Loucy (cell line): ENCODE data around the gene ACACB.

Experiments
- H2AFZ ChIP-seq: fragments of 200-600 bp; sonication (generic); 2 replicates; pipeline ENCODE4 v1.6.0; 2016; ENCODE audit warnings: antibody characterized with exemption, mild to moderate bottlenecking, low read length, moderate library complexity
- H3F3A ChIP-seq: fragments of 200-600 bp; 2 replicates; pipeline ENCODE4 v1.6.0; 2016; ENCODE audit warnings: antibody characterized with exemption, low read depth, mild to moderate bottlenecking
- H3K27me3 ChIP-seq: fragments of 200-600 bp; sonication (generic); 2 replicates; pipeline ENCODE4 v1.6.1; 2014; ENCODE audit warnings: low read length, mild to moderate bottlenecking; ENCODE audit not compliant: insufficient read depth, poor library complexity, severe bottlenecking
- H3K36me3 ChIP-seq: fragments of 200-600 bp; sonication (generic); 2 replicates; pipeline ENCODE4 v1.6.1; 2016; ENCODE audit warnings: low read length; ENCODE audit not compliant: insufficient read depth
- H3K4me1 ChIP-seq: fragments of 200-600 bp; sonication (generic); 2 replicates; pipeline ENCODE4 v1.5.1; 2014; ENCODE audit warnings: low read length, mild to moderate bottlenecking; ENCODE audit not compliant: insufficient read depth, poor library complexity, severe bottlenecking
- H3K4me2 ChIP-seq: fragments of 200-600 bp; sonication (generic); 2 replicates; pipeline ENCODE4 v1.6.0; 2014; ENCODE audit warnings: antibody characterized with exemption, low read length, low read depth, mild to moderate bottlenecking; ENCODE audit not compliant: poor library complexity, severe bottlenecking
- H3K4me3 ChIP-seq: fragments of 200-600 bp; sonication (generic); 2 replicates; pipeline ENCODE4 v1.5.1; 2014; ENCODE audit warnings: low read length, mild to moderate bottlenecking, mixed read lengths; ENCODE audit not compliant: poor library complexity, severe bottlenecking
- H3K79me2 ChIP-seq: fragments of 200-600 bp; sonication (generic); 2 replicates; pipeline ENCODE4 v1.6.1; 2014; ENCODE audit warnings: low read length; ENCODE audit not compliant: insufficient read depth
- H3K9ac ChIP-seq: fragments of 200-600 bp; sonication (generic); 2 replicates; pipeline ENCODE4 v1.6.0; 2014; ENCODE audit warnings: mild to moderate bottlenecking, low read depth, low read length, moderate library complexity; ENCODE audit not compliant: poor library complexity, severe bottlenecking
- H3K9me2 ChIP-seq: fragments of 200-600 bp; sonication (generic); replicated peaks from 2 replicates; pipeline ENCODE4 v1.6.1; 2016; ENCODE audit warnings: low read depth, low read length, mixed read lengths
- H3K9me3 ChIP-seq: fragments of 200-600 bp; sonication (generic); 2 replicates; pipeline ENCODE4 v1.6.1; 2014; ENCODE audit warnings: mild to moderate bottlenecking, antibody characterized with exemption, low read length, low read depth; ENCODE audit not compliant: insufficient read depth
- H4K20me1 ChIP-seq: fragments of 200-600 bp; sonication (generic); 2 replicates; pipeline ENCODE4 v1.6.0; 2014; ENCODE audit warnings: antibody characterized with exemption, low read length, mild to moderate bottlenecking; ENCODE audit not compliant: insufficient read depth, poor library complexity, severe bottlenecking
- EZH2phosphoT487 ChIP-seq: fragments of 200-600 bp; IDR thresholded peaks from 2 replicates; pipeline ENCODE4 v1.6.1; 2018; ENCODE audit warnings: antibody characterized with exemption, mild to moderate bottlenecking, moderate library complexity, borderline replicate concordance
- TF ChIP-seq, protein P1 (sequence below): fragments of 200-600 bp; sonication (generic); conservative IDR thresholded peaks from 2 replicates; pipeline ENCODE4 v1.5.1; 2014; ENCODE audit warnings: mild to moderate bottlenecking, antibody characterized with exemption, low read length

ACACB gene

DNA sequence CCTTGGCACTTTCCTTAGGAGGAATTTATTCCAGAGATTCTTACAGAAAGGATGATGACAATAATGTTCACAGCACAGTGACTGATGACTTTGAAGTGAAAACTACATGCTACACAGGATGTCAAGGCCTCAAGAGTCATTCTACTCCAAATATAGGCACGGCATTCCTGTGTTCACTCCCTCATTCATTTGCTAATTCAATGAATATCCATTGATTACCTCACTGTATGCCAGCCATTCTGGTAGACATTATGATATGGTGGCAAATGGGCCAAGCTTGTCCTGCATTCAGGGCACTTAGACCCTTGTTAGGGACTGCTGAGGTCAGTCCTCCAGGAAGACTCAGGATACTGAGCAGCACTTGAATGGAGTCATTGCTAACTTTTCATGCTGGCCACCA, 144.7 kb downstream of the ACACB start:
- Histone ChIP-seq H3K9ac (no peak overlapping the region), H3K4me1 (no peaks in the 10 kb centered on the region), H3K36me3 (no peaks in the 10 kb centered on the region), H3K9me2 (no peaks in the 10 kb centered on the region), H3K27me3 (no peaks in the 10 kb centered on the region), H3K4me2 (no peak overlapping the region), H3K79me2 (no peaks in the 10 kb centered on the region), H3K9me3 (no peaks in the 10 kb centered on the region), H3K4me3 (no peak overlapping the region), H3F3A (no peaks in the 10 kb centered on the region), H2AFZ (no peak overlapping the region), H4K20me1 (no peaks in the 10 kb centered on the region)
- TF ChIP-seq, protein P1, sequence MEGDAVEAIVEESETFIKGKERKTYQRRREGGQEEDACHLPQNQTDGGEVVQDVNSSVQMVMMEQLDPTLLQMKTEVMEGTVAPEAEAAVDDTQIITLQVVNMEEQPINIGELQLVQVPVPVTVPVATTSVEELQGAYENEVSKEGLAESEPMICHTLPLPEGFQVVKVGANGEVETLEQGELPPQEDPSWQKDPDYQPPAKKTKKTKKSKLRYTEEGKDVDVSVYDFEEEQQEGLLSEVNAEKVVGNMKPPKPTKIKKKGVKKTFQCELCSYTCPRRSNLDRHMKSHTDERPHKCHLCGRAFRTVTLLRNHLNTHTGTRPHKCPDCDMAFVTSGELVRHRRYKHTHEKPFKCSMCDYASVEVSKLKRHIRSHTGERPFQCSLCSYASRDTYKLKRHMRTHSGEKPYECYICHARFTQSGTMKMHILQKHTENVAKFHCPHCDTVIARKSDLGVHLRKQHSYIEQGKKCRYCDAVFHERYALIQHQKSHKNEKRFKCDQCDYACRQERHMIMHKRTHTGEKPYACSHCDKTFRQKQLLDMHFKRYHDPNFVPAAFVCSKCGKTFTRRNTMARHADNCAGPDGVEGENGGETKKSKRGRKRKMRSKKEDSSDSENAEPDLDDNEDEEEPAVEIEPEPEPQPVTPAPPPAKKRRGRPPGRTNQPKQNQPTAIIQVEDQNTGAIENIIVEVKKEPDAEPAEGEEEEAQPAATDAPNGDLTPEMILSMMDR, result no peak
- no peak for TF ChIP-seq EZH2phosphoT487

DNA sequence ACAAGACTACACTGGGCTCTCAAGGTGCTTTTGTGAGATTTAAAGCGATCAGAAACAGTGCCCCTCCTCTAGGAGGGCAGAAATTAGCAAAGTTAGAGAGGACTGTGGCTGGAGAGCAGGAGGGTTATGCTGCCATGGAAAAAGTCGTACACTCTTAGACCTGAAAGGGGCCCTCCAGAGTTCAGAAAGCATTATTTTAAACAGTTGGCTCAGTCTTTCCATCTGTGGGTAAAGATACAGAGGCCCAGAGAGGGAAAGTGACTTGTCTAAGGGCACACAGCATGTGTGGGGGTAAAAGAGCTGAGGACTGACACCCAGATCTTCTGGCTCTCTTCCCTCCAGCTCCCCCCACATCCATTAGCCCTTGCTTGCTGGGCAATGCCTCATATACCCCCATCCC, 145.6 kb downstream of the ACACB start:
- Histone ChIP-seq H3F3A (no peaks in the 10 kb centered on the region), H3K79me2 (no peaks in the 10 kb centered on the region), H3K36me3 (no peaks in the 10 kb centered on the region), H3K4me1 (no peaks in the 10 kb centered on the region), H3K9me3 (no peaks in the 10 kb centered on the region), H3K9ac (no peak overlapping the region), H3K4me2 (no peak overlapping the region), H4K20me1 (no peaks in the 10 kb centered on the region), H3K9me2 (no peaks in the 10 kb centered on the region), H2AFZ (no peak overlapping the region), H3K4me3 (no peak overlapping the region), H3K27me3 (no peaks in the 10 kb centered on the region)
- TF ChIP-seq EZH2phosphoT487, result no peak
- TF ChIP-seq, protein P1, result no peak

DNA sequence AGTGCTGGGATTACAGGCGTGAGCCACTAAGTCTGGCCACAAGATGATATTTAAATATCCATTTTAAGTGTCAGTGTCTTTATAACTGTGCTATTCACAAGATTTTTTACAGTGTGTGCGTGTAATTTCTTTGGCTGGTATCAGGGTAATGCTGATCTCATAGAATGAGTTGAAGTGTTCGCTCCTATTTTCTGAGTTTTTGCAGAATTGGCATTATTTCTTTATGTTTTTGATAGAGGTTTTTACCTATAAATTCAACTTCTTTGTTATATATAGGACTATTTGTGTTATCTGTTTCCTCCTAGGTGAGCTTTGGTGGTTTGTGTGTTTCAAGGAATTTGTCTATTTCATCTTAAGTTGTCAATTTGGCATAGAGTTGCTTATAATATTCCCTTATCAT, 147.1 kb downstream of the ACACB start:
- Histone ChIP-seq H3K4me3 (no peak overlapping the region), H3K36me3 (no peaks in the 10 kb centered on the region), H3K79me2 (no peaks in the 10 kb centered on the region), H3K4me1 (no peaks in the 10 kb centered on the region), H3K9me2 (no peaks in the 10 kb centered on the region), H3K4me2 (no peak overlapping the region), H2AFZ (no peak overlapping the region), H4K20me1 (no peaks in the 10 kb centered on the region), H3K27me3 (no peaks in the 10 kb centered on the region), H3F3A (no peaks in the 10 kb centered on the region), H3K9ac (no peak overlapping the region), H3K9me3 (no peaks in the 10 kb centered on the region)
- TF ChIP-seq, protein P1, result no peak
- no peak for TF ChIP-seq EZH2phosphoT487
